Tongue (tissue), 2 donors: ENCODE results near the gene OTULIN. TPM values are rescaled to one million over a fixed set of nuclear protein-coding genes. Genes with fewer than 3 reads are reported as not detected.

ENCODE experiments used
- DNase-seq: peaks from one replicate; pipeline ENCODE4 v3.0.0-alpha.2; 2015
- total RNA-seq: library from RNA; depleted of rRNA; stranded (reverse); fragments of >200 nt; gene quantifications from one replicate; pipeline ENCODE4 v1.2.3, GENCODE V29; 2014

Gene OTULIN
- total RNA-seq = 43.1 TPM

- peak; percentile 97 for DNase-seq
Measured at GRCh38 chr5:14664270-14665100, at the start of gene OTULIN. Gene OTULIN (plus strand): TSS chr5:14664718. CDS start chr5:14664826, 108 bp downstream.

DNA sequence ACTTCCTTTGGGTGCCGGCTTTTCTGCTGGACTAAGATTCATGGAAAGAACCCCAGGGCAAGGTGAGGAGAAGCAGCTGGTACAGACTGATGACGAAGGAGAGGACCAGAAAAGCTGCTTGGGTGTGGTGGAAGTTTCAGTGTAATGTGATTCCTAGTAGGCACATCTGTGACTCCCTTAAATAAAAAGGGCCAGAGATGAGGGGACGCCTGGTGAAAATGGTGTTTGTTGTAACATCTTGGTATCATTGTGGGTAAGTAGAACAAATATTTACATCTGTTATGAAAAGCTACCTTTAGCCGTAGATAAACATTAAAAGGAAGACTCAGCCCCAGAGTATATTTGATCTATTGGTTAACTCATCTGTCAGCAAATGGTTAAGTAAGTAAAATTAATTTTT is 49.2 kb upstream of the OTULIN start:
- DNase-seq = peak; percentile 34

GRCh38 chr5:14617441-14617840 is 47.1 kb upstream of the OTULIN start:
- DNase-seq = no peak

DNA sequence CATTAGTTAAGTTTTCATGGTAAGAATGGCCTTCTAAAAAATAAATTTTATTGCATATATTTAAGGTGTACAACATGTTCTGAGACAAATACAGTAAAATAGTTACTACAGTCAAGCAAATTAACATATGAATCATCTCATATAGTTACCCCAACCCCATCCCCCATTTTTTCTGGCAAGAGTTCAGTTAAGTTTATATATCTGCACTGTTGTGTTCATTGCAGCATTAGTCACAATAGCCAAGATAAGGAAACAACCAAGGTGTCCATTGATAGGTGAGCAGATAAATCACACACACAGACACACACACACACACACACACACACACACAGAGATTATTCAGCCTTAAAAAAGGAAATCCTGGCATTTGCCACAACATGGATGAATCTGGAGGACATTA is 37.2 kb upstream of the OTULIN start:
- DNase-seq = no peak

- peak; percentile 77 for DNase-seq
Measured at GRCh38 chr5:14628346-14628745, 36.2 kb upstream of the OTULIN start.

DNA sequence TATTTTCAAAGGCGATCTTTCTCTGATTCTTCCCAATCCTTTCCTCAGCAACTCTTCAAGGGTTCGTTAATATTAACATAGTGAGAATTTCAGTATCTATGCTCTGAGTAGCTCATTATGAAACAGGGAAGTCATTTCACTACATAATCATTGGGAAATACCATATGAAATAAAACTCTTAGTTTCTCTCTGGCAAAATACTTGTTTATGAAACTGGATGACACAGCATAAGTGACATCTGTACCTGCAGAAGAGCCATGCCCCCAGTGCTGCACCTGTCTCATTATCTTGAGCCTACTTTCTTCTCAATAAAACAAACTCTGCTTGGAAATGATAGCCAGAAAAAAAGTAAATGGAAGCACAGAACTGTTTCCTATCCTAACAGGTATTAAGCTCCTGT is 33.8 kb upstream of the OTULIN start:
- DNase-seq = no peak

DNA sequence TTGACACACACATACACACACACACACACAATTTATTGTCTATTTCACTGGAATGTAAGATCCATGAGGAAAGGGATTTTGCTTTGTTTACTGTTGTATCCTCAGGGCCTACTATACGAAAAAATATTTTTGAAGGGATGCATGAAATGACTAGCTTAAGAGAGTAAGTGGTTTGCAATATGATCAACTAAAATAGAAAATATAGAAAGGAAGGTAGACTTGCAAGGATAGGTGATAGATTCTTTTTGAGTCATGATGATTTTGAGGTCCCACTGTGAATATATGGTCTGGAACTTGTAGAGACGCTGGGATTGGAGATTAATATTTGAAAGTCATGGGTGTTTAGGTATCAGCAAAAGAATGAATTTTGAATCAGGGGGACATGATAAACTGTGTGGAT is 28.9 kb upstream of the OTULIN start:
- no peak for DNase-seq

GRCh38 chr5:14640765-14641164 is 23.8 kb upstream of the OTULIN start:
- no peak for DNase-seq

GRCh38 chr5:14644623-14645237 is 19.8 kb upstream of the OTULIN start:
- DNase-seq = no peak

DNA sequence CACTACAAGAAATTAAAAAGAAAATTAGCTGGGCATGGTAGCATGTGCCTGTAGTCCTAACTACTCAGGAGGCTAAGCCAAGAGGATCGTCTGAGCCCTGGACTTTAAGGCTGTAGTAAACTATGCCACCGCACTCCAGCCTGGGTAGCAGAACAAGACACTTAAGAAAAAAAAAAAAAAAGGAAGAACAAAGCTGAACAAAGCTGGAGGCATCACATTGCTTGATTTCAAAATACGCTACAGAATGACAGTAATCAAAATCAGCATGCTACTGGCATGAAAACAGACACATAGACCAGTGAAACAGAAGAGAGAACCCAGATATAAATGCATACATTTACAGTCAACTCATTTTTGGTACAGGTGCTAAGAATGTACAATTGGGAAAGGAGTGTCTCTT is 14.5 kb upstream of the OTULIN start:
- DNase-seq = no peak

GRCh38 chr5:14655146-14655741 is 9.3 kb upstream of the OTULIN start:
- no peak for DNase-seq

DNA sequence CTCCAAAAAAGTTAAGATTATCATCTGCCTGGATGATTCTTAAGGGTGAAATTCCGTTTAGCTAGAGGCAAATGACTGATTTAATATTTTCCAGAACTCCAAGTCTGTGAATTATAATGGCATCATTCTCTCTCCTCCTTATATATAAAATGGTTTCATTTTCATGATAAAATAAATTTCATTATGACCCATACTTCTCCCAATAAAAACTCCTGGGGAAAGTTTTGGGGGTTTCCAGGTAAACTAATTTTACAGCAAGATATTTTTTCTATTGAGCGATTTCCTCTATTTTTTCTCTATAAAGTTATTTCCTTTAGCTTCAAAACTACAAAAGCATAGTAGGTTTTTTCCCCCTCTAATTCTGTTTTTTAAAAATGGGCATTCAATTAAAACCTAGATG is 7.6 kb upstream of the OTULIN start:
- DNase-seq = no peak

DNA sequence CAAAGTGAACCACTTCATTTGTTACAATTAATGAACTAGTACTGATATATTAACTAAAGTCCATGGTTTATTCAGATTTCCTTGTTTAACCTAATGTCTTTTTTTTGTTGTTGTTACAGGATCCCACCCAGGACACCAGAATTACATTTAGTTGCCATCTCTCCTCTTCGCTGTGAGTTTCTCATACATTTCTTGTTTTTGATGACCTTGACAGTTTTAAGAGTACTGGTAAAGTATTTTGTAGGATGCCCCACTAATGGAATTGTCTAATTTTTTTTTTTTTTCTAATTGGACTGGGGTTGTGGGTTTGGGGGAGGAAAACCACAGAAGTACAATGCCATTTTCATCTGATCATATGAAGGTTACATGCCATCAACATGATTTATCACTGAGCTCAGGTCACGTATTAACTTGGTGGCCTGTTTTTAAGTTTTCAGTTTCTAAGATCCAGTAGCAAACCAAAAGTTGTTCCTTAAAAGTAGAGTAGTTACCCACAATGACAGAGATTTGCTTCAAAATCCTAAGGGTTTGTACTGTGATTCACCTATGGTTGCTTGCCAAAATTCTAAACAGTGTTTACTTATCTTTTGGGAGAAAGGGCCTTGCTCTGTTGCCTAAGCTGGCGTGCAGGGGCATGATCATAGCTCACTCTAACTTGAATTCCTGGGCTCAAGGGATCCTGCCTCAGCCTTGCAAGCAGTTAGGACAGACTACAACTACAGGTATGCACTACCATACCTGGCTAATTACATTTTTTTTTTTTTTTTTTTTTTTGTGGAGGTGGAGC is 4.5 kb upstream of the OTULIN start:
- peak; percentile 44 for DNase-seq

DNA sequence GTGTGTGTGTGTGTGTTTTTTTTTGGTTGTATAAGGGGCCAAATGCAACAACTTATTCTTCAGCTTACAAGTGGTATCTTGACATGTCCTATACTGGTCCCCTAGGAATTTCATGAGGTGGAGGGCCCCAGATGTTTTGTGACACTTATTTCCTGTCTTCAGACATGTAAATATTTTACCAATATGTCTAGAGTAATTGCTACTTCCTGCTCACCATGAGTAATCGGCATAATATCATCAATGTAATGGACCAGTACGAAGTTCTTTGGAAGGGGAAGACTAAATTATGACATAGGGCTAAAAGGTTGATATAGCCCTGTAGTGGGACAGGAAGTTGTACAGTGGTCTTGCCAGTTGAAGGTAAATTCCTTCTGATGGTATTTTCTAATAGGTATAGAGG is 3.7 kb upstream of the OTULIN start:
- DNase-seq = no peak

- no peak for DNase-seq
Measured at GRCh38 chr5:14662721-14663260, 1.7 kb upstream of the OTULIN start.

- DNase-seq = no peak
Measured at GRCh38 chr5:14663734-14664269, 716 bp upstream of the OTULIN start.

DNA sequence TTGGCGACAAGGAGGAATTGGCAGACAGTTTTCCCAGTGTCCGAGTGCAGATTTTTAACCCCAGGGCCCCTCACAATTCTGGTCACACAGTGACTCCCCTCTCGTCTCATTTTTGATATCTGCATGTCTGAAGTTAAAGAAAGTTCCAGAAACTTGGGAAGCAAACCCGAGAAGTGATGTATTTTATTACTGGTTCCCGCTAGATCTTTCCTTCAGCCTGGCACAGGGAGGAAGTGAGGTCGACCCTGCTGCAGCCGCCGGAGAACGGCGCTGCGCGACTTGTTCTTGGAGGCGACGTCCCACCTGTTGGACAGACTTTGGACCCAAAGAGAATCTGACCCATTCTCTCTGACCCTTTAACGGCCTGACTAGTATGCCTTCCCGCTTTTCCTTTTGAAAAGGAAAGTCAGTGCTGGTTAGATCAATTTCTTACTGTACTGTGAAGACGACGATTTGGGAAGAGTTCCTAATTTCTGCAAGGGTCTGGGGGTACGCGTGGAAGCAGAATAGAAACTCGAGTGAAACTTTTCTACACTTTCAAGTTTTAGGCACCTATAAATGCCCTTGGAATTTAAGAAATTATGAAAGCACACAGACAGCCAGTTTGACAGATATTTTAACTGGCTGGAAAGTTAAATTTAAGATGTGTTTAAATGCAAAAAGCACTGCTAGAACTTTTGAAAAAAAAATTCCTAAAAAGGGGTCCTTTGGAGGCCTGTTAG is 744 bp downstream of the OTULIN start:
- DNase-seq = peak; percentile 48

DNA sequence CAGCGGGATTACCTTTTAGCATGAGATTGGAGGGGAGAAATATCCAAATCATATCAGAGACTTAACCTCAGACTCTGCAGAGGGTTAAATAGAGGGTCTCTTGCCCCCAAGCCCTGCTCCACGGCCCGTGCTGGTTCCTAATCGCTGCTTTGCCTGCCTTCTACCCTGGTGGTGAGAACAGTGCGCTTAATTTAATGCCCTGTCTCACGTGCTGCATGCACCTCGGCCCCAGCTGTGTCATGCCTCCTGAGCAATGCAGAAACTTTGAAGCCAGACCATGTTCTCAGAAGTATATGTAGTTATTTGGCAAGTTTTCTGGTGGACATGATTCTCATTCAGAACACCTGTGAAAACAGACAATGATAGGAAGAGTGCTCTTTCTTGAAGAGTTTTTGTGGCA is 1.4 kb downstream of the OTULIN start:
- DNase-seq = no peak

- no peak for DNase-seq
Measured at GRCh38 chr5:14666357-14666756, 1.8 kb downstream of the OTULIN start.

DNA sequence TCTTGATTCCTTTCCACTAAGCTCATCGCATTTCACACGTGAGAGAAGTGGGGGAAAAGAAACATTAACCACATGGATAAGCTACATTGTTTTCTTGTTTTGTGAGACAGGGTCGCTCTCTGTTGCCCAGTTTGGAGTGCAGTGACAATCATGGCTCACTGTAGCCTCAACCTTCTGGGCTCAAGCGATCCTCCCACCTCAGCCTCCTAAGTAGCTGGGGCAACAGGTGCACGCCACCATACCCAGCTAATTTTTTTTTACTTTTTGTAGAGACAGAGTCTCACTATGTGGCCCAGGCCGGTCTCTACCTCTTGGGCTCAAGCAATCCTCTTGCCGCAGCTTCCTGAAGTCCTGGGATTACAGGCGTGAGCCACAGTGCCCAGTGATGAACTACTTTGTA is 2.8 kb downstream of the OTULIN start:
- DNase-seq = no peak

- DNase-seq = no peak
Measured at GRCh38 chr5:14667770-14668169, 3.3 kb downstream of the OTULIN start.
